Muscle layer of colon (tissue), 2 donors: Measurements from ENCODE around the gene TGFBI.
"Not testable (repeated sequence)": the region's sequence is repeated elsewhere in the genome, so short reads cannot be mapped to it uniquely, and the experiment has no call there.

Experiments
- H3K27ac ChIP-seq: one replicate; pipeline ENCODE4 v1.7.0; 2013; ENCODE audit warnings: low read depth, mild to moderate bottlenecking, low read length, moderate library complexity
- H3K27me3 ChIP-seq, 2 donors: one replicate each; pipeline ENCODE4 v1.7.0; 2013; ENCODE audit warnings: low read length in 2 of 2, mild to moderate bottlenecking in 2 of 2; ENCODE audit not compliant: insufficient read depth in 2 of 2, control insufficient read depth in 1 of 2
- H3K36me3 ChIP-seq: one replicate; pipeline ENCODE4 v1.7.0; 2013; ENCODE audit warnings: mild to moderate bottlenecking, low read length; ENCODE audit not compliant: insufficient read depth
- H3K4me1 ChIP-seq: one replicate; pipeline ENCODE4 v1.7.0; 2013; ENCODE audit warnings: mild to moderate bottlenecking, low read length; ENCODE audit not compliant: insufficient read depth
- H3K4me3 ChIP-seq, 2 donors: one replicate each; pipeline ENCODE4 v1.7.0; 2013; ENCODE audit warnings: low read length in 2 of 2, low read depth in 1 of 2, mild to moderate bottlenecking in 1 of 2, moderate library complexity in 1 of 2
- H3K9ac ChIP-seq: one replicate; pipeline ENCODE4 v1.7.0; 2013; ENCODE audit warnings: low read length
- H3K9me3 ChIP-seq: one replicate; pipeline ENCODE4 v1.7.0; 2013; ENCODE audit warnings: mild to moderate bottlenecking, low read length
- donor health status: abdominal sarcoma.
- donor health status: Adenocarcinoma of cecum.

TGFBI gene

GRCh38 chr5:136038635-136039034 lies 9.8 kb downstream of the TGFBI start:
- no peaks in the 10 kb centered on the region for H3K9me3 ChIP-seq
- no peak overlapping the region for H3K27ac ChIP-seq
- H3K27me3 ChIP-seq, result no peaks in the 10 kb centered on the region
- no peaks in the 10 kb centered on the region for H3K36me3 ChIP-seq
- H3K4me1 ChIP-seq, result peaks cover 18% of the 10 kb centered on the region
- no peak overlapping the region for H3K4me3 ChIP-seq
- no peak overlapping the region for H3K9ac ChIP-seq

- Histone ChIP-seq H3K27me3 (no peaks in the 10 kb centered on the region), H3K36me3 (no peaks in the 10 kb centered on the region), H3K4me3 (no peak overlapping the region), H3K4me1 (peaks cover 18% of the 10 kb centered on the region), H3K27ac (no peak overlapping the region), H3K9me3 (no peaks in the 10 kb centered on the region), H3K9ac (no peak overlapping the region)
Observed at GRCh38 chr5:136039202-136039601, 10.4 kb downstream of the TGFBI start.

- Histone ChIP-seq H3K4me1 (peaks cover 18% of the 10 kb centered on the region), H3K9me3 (no peaks in the 10 kb centered on the region), H3K27me3 (no peaks in the 10 kb centered on the region), H3K36me3 (no peaks in the 10 kb centered on the region), H3K4me3 (no peak overlapping the region), H3K9ac (no peak overlapping the region), H3K27ac (no peak overlapping the region)
Observed at GRCh38 chr5:136040746-136041415, 12.1 kb downstream of the TGFBI start.

- no peak overlapping the region for H3K4me3 ChIP-seq
- peaks cover 9% of the 10 kb centered on the region for H3K4me1 ChIP-seq
- H3K27ac ChIP-seq, result no peak overlapping the region
- H3K36me3 ChIP-seq, result peaks cover 4% of the 10 kb centered on the region
- H3K9me3 ChIP-seq, result no peaks in the 10 kb centered on the region
- H3K9ac ChIP-seq, result no peak overlapping the region
- H3K27me3 ChIP-seq, result no peaks in the 10 kb centered on the region
Observed at GRCh38 chr5:136042156-136042555, 13.4 kb downstream of the TGFBI start.

- no peaks in the 10 kb centered on the region for H3K9me3 ChIP-seq
- no peak overlapping the region for H3K27ac ChIP-seq
- no peak overlapping the region for H3K4me3 ChIP-seq
- H3K27me3 ChIP-seq, result no peaks in the 10 kb centered on the region
- H3K9ac ChIP-seq, result no peak overlapping the region
- peaks cover 4% of the 10 kb centered on the region for H3K4me1 ChIP-seq
- peaks cover 6% of the 10 kb centered on the region for H3K36me3 ChIP-seq
Observed at GRCh38 chr5:136042665-136043121, 13.9 kb downstream of the TGFBI start.

- H3K9ac ChIP-seq, result no peak overlapping the region
- no peaks in the 10 kb centered on the region for H3K27me3 ChIP-seq
- H3K9me3 ChIP-seq, result no peaks in the 10 kb centered on the region
- H3K27ac ChIP-seq, result no peak overlapping the region
- no peaks in the 10 kb centered on the region for H3K4me1 ChIP-seq
- no peak overlapping the region for H3K4me3 ChIP-seq
- peaks cover 6% of the 10 kb centered on the region for H3K36me3 ChIP-seq
Observed at GRCh38 chr5:136043551-136043950, 14.8 kb downstream of the TGFBI start.

GRCh38 chr5:136043968-136044610 lies 15.3 kb downstream of the TGFBI start:
- Histone ChIP-seq H3K9ac (no peak overlapping the region), H3K27ac (no peak overlapping the region), H3K36me3 (peaks cover 6% of the 10 kb centered on the region), H3K27me3 (no peaks in the 10 kb centered on the region), H3K4me1 (no peaks in the 10 kb centered on the region), H3K9me3 (no peaks in the 10 kb centered on the region), H3K4me3 (no peak overlapping the region)

GRCh38 chr5:136045026-136045425 lies 16.2 kb downstream of the TGFBI start:
- not testable (repeated sequence) for H3K9ac ChIP-seq, H3K27me3 ChIP-seq, H3K27ac ChIP-seq, H3K4me3 ChIP-seq, H3K4me1 ChIP-seq, H3K9me3 ChIP-seq
- peaks cover 12% of the 10 kb centered on the region for H3K36me3 ChIP-seq

GRCh38 chr5:136046246-136046645 lies 17.5 kb downstream of the TGFBI start:
- Histone ChIP-seq H3K9me3 (no peaks in the 10 kb centered on the region), H3K9ac (no peak overlapping the region), H3K27ac (no peak overlapping the region), H3K36me3 (peaks cover 12% of the 10 kb centered on the region), H3K27me3 (no peaks in the 10 kb centered on the region), H3K4me3 (no peak overlapping the region), H3K4me1 (no peaks in the 10 kb centered on the region)

GRCh38 chr5:136047858-136048257 lies 19.1 kb downstream of the TGFBI start:
- Histone ChIP-seq H3K27me3 (no peaks in the 10 kb centered on the region), H3K27ac (no peak overlapping the region), H3K4me3 (no peak overlapping the region), H3K9ac (no peak overlapping the region), H3K4me1 (peaks cover under 1% of the 10 kb centered on the region), H3K9me3 (no peaks in the 10 kb centered on the region), H3K36me3 (peaks cover 12% of the 10 kb centered on the region)

- Histone ChIP-seq H3K4me1 (peaks cover 6% of the 10 kb centered on the region), H3K36me3 (peaks cover 12% of the 10 kb centered on the region), H3K27ac (no peak overlapping the region), H3K27me3 (no peaks in the 10 kb centered on the region), H3K9me3 (no peaks in the 10 kb centered on the region), H3K4me3 (no peak overlapping the region), H3K9ac (no peak overlapping the region)
Observed at GRCh38 chr5:136048966-136049365, 20.2 kb downstream of the TGFBI start.
